GM21825 (cell line): ENCODE data around the gene MYO1C.

Experiments
- ATAC-seq: cut with Tn5 transposase; IDR thresholded peaks from one replicate; pipeline ENCODE4 v1.9.1; 2021; ENCODE audit warnings: mild to moderate bottlenecking, moderate library complexity; ENCODE audit not compliant: unreplicated experiment

The MYO1C gene

DNA sequence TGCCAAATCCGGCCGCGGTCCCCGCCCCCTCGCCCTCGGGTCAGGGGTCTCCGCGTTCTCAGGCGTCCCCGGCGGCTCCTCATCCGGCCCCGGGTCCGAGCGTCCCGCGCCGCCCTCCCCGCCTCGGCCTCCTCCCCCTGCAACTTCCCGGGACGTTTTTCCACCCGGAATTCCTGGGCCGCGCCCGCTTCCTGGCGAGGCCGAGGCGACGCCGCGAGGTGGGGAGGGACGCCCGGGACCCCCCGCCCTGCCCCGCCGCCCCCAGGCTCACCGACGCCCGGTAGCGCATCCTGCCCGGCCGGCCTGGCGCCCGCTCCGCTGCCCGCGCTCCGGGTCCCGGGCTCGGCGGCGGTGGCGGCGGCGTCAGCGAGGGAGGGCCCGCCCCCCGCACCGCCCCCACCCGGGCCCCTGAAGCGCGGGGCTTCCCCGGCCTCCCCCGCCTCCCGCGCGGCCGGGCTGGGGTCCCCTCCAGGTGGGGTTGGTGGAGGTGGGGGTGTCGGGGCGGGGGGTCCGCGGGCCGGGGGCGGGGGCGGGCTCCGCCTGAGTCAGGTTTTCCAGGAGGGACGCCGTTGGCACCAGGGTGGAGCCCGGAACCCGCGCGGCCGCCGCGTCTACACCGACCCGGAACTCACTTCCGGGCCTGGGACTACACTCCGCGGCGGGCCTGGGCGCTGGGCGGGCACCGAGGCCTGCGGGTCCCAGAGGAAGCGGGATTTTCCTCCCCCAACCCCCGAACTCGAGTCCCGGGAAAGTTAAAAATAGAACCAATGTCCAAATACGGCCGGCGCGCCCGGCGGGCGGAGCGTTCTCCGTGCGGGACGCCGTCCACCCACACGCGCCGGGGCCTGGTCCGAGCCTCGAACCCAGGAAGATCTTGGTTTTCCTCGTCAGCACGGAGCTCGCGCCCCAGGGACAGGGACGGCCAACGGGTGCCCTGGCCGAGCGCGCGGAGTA lies 6.8 kb downstream of the MYO1C start:
- peak; percentile 24 for ATAC-seq

DNA sequence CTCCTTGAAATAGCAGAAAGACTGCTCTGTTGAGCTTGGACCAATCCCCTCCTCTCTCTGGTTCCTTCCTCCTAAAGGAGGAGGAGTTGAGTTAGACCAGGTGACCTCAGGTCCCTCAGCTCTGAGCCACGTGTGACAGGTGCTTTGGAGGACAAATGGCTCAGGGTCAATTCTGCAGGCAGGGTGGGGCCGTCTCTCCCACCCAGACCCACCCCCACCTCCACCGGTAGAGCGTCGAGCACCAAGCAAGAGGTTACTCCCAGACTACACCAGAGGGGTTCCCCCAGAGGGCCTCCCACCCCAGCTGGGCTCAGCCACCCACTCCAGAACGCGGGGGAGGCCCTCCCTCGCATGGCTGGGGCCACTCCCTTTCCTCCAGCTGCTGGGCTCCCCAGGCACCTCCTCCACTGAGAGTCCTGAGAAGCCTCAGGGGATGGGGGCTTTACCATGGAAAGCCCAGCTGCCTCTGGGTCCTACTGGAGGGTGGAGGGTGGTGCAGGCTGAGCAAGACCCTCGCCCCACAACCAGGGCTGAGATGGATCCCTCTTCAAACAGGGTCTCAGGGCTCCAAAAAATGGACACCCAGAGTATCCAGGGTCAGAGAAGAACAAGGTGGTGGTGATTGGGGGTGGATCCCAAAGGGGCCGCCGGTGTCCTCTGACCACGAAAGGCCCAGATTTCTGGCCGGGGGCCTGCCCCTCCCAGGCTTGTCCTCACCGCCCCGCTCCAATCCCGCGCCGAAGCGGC lies 7.6 kb downstream of the MYO1C start:
- peak; percentile 38 for ATAC-seq

DNA sequence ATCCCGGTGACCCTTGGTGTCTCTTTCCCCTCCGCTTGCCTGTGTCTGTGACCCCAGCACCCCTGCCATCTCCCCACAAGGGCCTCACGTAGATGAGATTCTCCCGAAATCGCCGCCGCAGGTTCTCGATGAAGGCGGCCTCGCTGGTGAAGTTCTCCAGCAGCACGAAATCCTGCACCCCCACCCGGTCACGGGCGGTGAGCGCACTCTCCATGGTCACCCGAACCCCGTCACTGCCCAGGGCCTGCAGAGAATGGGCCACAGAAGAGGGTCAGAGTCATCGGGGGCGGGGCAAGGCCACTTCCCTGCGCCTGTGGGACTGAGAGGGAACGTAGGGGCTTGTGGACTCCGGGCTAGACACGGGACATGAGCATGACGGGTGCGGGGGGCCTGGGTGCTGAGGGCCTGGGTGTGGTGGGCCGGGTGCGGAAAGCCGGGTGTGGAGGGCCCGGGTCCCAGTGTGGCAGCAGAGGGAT lies 8.4 kb downstream of the MYO1C start:
- ATAC-seq = no peak

DNA sequence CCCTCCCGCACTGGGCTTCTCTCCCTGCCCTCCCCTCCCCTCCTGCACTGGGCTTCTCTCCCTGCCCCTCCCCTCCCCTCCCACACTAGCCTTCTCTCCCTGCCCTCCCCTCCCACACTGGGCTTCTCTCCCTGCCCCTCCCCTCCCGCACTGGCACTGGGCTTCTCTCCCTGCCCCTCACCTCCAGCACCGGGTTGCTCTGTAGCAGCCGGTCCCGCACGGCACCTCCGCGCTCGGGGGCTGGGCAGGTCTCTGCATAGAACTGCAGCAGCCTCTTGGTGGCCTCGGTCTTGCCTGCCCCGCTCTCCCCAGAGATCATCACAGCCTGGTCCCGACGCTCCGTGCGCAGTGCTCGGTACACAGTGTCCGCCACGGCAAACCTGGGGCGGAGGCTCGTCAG lies 9.8 kb downstream of the MYO1C start:
- ATAC-seq = no peak

DNA sequence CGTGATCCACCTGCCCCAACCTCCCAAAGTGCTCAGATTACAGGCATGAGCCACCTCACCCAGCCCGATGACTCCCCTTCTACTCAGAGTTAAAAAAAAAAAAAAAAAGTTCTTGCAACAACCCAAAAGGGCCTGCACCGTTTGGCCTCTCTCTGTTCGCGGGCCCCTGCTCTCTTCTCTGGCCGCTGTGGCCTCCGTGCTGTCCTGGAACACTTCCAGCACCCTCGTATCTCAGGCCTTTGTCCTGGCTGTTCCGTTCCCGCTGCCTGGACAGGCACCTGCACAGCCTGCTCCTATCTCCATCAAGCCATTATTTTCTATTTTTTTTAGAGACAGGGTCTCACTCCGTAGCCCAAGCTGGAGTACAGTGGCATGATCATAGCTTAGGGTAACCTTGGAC lies 10.8 kb downstream of the MYO1C start:
- ATAC-seq = no peak

DNA sequence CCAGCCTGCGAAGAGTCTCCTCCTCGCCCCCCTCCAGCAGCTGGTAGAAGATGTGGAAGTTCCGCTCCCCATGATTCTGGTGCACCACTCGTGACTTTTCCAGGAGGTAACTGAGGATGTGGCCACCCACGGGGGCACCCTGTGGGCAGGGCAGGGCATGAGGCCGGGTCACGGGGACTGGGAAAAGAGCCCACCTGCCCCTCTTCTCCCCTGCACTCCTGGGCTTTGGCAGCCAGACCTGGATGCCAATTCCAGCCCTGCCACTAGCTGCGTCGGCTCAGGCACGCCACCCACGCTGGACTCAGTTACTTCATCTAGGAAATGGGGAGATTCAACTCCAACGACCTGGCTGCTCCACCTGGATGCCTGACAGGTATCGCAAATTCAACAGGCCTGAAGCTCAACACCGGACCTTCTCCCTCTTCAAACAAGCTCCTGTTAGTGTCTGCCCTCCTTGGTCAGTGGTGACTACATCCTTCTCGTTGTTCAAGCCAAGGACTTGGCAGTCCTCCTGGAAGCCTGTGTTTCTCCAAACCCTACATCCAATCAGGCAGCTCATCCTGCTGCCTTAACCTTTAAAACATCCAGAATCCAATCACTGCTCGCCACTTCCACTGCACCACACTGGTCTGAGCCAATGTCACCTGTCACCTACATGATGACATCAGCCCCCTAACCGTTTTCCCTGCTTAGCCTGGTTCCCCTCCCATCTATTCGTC lies 11.6 kb downstream of the MYO1C start:
- ATAC-seq = no peak

DNA sequence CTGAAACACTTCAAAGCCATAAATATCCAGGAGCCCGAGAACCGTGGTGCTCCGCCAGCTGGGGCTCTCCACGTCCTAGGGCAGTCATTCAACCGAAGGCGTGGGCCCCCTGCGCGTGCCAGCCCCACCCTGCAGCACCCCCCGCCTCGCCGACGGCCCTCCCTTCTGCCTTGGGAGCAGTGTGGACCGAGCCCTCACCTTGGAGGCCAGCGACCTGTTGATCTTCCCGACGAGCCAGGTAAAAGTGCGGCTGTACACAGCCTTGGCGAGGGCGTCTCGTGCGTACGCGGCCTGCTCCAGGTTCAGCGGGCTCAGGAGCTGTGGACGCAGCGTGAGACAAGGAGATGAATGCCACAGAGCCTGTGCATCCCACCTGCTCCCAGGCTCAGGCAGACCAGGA lies 14.1 kb downstream of the MYO1C start:
- no peak for ATAC-seq

DNA sequence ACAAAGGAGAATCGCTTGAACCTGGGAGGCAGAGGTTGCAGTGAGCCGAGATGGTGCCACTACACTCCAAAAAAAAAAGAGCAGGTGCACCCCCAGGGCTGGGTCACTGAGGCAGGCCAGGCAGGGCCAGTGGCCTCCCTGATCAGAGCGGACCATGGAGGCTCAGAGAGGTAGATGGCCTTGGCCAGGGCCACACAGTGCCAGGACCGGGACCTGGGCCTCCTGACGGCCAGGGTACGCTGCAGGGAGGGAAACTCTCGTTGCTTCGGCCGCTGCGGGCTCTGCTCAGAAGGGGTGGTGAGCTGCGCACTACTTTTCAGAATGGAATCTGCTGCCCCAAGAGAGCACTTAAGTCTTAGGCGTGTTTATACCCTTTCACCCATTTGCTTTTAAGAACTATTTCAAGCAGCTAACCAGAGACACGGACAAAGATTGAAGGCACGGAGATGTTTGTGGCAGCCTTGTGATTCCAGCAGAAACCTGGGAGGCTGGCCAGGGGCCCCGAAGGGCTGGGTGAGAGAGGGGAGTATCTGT lies 17.1 kb downstream of the MYO1C start:
- ATAC-seq = no peak

DNA sequence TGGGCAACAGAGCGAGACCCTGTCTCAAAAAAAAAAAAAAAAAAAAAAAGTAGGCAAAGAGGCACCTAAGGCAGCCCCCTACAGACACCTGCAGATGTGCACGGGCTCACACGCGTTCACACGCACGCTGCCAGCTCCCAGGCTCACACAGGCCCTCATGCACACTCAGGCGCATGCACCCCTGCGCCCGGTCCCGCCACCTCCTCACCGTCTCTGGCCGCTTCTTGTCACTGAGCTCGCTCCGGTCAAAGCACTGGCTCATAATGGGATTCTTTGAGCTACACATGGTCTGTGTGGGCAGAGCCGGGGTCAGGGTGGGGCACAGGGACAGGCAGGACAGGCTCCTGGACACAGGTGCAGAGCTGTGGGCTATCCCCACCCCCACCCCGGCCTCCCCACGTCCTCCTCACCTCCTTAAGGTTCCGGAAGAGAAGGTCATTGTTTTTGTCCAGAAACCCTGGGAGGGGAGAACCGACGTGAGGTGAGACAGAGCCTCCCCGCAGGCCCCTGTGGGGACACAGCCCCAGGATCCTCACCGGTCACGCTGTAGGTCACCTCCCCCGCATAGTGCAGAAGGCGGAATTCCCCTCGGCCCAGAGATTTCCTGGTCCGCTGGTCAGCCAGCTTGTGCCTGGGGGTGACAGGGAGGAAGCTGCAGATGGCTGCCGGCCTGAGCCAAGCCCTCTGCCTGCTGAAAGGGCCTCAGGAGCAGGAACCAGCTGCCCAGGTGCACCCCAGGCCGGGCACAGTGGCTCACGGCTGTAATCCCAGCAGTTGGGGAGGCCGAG lies 17.9 kb downstream of the MYO1C start:
- ATAC-seq = peak; percentile 53

DNA sequence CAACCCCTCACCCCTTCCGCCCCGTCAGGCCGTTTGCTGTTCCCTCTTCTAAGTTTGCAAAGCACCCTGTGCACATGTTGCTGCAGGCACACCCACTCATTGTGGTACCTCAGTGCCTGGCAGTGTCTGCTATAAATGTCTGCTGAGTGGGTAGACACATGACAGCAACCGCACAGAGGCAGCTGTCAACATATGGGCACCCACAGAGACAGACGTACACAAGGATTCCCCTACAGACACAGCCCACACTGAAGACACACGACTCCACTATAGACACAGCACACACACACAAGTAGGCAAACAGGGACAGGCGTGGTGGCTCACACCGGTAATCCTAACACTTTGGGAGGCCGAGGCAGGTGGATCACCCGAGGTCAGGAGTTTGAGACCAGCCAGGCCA lies 18.6 kb downstream of the MYO1C start:
- no peak for ATAC-seq

DNA sequence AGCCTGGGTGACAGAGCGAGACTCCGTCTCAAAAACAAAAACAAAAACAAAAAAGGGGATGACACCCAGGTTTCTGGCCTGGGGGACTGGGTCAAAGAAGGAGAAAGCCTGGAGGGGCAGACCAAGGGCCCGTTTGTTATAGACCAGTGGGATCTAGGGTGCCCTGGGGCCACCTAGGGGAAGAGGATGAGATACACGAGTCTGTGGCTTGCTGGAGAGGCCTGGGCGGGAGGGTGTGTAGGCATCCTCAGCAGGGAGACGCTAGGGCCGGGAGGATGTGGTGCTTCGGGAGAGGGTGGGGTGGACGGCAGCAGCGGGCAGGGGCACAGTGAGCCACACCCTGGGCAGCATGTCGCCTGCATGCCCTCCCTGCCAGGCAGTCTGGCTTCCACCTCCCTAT lies 19.3 kb downstream of the MYO1C start:
- no peak for ATAC-seq

DNA sequence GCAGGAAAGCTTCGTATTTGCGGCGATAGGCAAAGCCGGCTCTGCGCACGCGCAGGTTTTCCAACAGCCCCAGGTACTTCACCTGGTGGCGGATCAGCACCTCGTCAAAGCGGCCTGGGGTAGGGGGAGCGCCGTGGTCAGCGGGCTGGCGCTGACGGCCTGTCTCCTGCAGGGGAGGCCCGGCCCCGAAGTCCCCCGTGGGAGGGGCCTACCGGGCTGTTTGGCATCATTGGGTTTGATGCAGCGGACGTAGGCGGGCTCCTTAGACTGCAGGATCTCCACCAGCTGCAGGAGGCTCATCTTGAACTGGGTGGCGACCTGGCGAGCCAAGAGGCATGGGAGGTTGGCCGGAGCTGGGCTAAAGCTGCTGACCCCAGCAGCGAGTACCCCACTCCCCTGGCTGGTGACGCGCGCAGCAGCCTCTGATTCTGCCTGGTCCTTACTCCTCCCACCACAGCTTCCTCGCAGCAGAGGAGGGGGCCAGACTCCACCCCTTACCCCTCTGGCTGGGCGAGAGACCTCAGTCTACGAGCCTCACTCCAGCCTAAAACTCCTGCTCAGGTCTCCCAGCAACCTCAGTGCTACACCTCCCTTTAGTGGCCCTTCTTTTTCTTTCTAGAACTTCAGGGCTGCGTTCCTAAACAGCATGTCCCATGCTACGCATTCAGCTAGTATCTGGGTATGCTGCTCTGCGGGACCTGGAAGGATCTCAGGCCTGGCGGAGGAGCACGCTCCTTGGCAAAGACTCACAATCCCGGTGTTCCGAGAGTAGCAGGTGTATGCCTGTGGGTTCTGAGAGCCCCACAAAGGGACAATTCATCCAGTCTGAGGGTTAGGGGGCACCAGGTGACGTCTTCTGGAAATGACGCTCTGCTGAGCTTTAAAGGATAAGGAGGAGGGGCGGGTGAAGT lies 20.3 kb downstream of the MYO1C start:
- ATAC-seq = no peak

DNA sequence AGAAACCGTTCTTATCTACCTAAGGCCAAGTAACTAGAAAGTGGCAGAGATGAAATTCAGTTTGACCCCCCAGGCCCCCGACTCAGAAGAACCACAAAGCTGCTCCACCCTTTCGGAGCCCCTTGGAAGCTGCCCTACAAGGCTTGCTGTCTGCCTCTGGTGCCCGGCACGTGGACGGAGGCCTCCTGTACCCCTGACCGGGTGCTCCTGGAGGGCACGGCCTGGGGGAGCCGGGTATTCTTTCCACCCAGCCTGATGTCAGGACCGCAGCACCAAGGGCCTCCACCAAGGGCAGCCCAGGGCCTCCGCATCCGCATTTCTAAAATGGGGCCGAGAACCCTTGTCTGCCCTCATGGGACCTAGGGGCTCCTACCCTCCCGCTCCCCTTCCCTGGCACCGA lies 21.0 kb downstream of the MYO1C start:
- no peak for ATAC-seq

DNA sequence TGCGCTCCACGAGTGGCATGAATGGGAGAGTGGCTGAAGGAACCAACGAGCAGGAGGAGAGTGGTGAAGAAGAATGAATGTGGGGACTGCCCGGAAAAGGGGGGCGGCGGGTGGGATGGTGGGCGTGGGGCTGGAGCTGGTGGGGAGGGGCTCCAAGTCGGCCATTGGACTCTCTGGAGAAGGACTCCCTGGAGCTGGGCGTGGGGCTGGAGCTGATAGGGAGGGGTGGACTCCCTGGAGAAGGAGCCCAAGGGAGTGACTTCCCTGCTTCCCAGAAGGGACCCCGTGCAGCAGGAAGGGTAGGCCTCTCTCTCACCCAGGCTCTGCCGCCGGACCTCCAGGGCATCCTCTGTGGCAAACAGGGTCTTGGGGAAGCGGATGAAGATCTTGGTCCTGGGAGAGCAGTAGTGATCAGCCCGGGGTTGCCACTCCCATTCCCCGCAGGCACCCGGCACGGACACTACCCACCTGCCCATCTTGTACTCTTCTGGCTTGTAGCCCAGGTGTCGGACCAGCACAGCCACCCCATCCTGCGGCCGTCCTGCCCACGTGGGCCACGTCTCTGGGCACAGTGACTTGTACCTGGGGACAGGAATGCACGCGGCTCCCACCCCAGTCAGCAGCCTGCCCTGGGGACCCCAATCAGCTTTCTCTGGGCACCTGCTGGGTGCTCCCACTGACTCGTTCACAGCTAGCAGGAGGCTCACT lies 21.6 kb downstream of the MYO1C start:
- no peak for ATAC-seq

DNA sequence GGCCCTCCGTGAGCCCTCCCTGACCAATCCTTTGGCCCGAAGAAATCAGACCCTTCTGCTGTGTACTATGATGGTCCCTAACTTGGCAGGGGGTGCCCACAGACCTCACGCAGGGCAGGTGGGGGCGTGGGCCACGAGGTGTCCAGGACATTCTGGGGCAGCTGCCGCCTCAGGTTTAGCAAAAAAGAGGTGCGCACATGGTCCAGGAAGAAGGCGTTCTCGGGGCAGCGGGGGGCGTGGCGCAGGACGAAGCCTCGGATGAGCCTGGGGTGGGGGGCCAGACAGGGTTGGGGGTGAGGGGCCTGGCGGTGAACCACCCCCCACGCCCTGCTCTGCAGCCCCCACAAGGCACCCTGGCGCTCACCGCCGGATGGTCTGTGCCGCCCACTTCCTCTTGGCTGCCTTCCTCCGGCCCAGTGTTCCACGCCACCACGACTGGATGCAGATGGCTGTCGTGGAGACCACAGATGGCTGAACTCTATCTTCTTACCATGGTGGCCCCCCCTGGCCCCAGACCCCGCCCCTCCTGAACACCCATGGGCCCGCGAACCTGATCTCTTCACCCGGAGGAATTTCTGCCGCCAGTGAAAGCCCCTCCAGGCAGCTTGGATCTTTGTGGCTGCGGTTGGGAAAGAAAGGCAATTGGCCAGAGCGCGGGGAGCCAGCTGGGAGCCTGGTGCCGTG lies 22.3 kb downstream of the MYO1C start:
- ATAC-seq = no peak

DNA sequence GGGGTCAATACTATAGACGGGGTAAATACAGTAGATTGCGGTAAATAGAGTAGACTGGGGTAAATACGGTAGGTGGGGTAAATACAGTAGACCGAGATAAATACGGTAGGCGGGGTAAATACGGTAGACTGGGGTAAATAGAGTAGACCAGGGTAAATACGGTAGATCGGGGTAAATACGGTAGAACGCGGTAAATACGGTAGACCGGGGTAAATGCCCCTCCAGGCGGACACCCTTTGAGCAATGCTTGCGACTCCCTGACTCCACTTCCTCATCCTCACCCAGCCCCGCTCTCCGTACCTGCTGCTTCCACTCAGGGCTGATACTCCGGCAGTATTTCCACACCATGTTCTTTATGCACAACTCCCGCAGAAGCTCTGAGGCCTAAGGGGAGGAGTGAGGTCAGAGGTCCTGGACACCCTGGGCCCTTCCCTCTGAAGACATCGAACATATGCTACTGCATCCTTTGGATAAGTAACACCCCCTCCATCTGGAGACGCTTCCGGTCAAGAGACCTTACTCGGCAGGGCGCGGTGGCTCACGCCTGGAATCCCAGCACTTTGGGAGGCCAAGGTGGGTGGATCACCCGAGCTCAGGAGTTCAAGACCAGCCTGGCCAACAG lies 23.1 kb downstream of the MYO1C start:
- ATAC-seq = no peak

DNA sequence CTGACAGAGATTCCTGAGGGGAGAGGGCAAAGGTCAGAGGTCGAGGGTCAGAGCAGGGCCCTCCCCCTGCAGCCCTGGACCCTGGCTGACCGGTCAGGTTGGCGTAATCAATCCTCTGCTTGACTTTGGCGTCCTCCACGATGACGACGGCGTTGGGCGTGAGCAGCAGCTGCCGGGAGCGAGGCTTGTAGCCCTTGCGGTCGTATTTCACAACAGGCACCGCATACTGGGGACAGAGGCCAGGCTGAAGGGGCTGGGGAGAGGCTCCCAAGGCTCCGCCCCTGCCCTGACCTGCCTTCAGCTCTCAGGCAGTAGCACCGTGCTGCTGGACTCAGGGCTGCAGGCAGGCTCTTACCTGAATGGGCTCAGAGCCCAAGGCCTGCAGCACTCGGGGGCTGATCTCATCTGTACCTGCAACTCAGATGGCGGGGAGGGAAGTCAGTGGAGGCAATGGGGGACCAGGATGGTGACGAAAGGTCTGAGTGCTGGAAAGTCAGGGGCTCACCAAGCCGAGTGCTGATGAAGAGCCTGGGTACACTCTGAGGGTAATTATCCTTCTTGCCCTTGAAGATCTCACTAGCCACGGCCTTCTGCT lies 24.5 kb downstream of the MYO1C start:
- ATAC-seq = no peak
